Smooth muscle cell (in vitro differentiated cells): ENCODE measurements around the gene NKD1. TPM values are rescaled to one million over a fixed set of nuclear protein-coding genes. Genes with fewer than 3 reads are reported as not detected.

Experiments
- DNase-seq: peaks from one replicate; lab custom pipeline; 2025; ENCODE audit not compliant: unreplicated experiment; lab: John Stamatoyannopoulos, UW
- H2AFZ ChIP-seq: fragments of 200-600 bp; sonication (generic); 2 replicates; pipeline ENCODE4 v1.6.0; 2016; ENCODE audit warnings: antibody characterized with exemption, low read depth, mild to moderate bottlenecking
- H3F3A ChIP-seq: fragments of 200-600 bp; sonication (generic); 2 replicates; pipeline ENCODE4 v1.6.0; 2017; ENCODE audit warnings: antibody characterized with exemption, low read depth
- H3K27ac ChIP-seq: fragments of 200-600 bp; sonication (generic); 2 replicates; pipeline ENCODE4 v1.5.1; 2016; ENCODE audit warnings: low read depth, mild to moderate bottlenecking
- H3K27me3 ChIP-seq: fragments of 200-600 bp; sonication (generic); 2 replicates; pipeline ENCODE4 v1.6.1; 2016; ENCODE audit warnings: low read depth, mild to moderate bottlenecking
- H3K36me3 ChIP-seq: fragments of 200-600 bp; sonication (generic); 2 replicates; pipeline ENCODE4 v1.5.1; 2016; ENCODE audit warnings: low read depth
- H3K4me1 ChIP-seq: fragments of 200-600 bp; sonication (generic); 2 replicates; pipeline ENCODE4 v1.5.1; 2016; ENCODE audit warnings: low read depth
- H3K4me2 ChIP-seq: fragments of 200-600 bp; sonication (generic); 2 replicates; pipeline ENCODE4 v1.6.0; 2016; ENCODE audit warnings: mild to moderate bottlenecking
- H3K4me3 ChIP-seq: fragments of 200-600 bp; sonication (generic); 2 replicates; pipeline ENCODE4 v1.5.1; 2016; ENCODE audit warnings: mild to moderate bottlenecking
- H3K79me2 ChIP-seq: fragments of 200-600 bp; sonication (generic); 2 replicates; pipeline ENCODE4 v1.6.0; 2016; ENCODE audit warnings: low read depth, mild to moderate bottlenecking
- H3K9ac ChIP-seq: fragments of 200-600 bp; sonication (generic); 2 replicates; pipeline ENCODE4 v1.6.0; 2016; ENCODE audit warnings: low read depth
- H3K9me3 ChIP-seq: fragments of 200-600 bp; sonication (generic); replicated peaks from 2 replicates; pipeline ENCODE4 v1.5.1; 2016; ENCODE audit warnings: low read depth
- H4K20me1 ChIP-seq: fragments of 200-600 bp; sonication (generic); 2 replicates; pipeline ENCODE4 v1.6.0; 2016; ENCODE audit warnings: low read depth
- WGBS: methylation state at CpG from one replicate; pipeline ENCODE4 v1.1.7; 2016; ENCODE audit warnings: low lambda C conversion rate; 5-methylcytosine and 5-hydroxymethylcytosine counted together
- polyA plus RNA-seq: library from polyadenylated mRNA; unstranded; fragments of >200 nt; fragmentation: Nextera tagmentation; extraction: Ambion mirVana; gene quantifications from 2 replicates; pipeline ENCODE4 v1.2.1, GENCODE V29; 2016
- total RNA-seq: library from RNA; depleted of rRNA; stranded (reverse); fragments of >200 nt; gene quantifications from 2 replicates; pipeline ENCODE4 v1.2.3, GENCODE V29; 2014
- TF ChIP-seq, protein P1 (sequence below): fragments of 200-600 bp; sonication (generic); IDR thresholded peaks from 2 replicates; pipeline ENCODE4 v1.5.1; 2017; ENCODE audit warnings: borderline replicate concordance, mild to moderate bottlenecking, antibody characterized with exemption; ENCODE audit not compliant: insufficient read depth, poor library complexity, severe bottlenecking

The NKD1 gene
- total and polyA plus RNA-seq, 2 experiments from 2014 or later: 4.5 to 18.8 TPM

DNA sequence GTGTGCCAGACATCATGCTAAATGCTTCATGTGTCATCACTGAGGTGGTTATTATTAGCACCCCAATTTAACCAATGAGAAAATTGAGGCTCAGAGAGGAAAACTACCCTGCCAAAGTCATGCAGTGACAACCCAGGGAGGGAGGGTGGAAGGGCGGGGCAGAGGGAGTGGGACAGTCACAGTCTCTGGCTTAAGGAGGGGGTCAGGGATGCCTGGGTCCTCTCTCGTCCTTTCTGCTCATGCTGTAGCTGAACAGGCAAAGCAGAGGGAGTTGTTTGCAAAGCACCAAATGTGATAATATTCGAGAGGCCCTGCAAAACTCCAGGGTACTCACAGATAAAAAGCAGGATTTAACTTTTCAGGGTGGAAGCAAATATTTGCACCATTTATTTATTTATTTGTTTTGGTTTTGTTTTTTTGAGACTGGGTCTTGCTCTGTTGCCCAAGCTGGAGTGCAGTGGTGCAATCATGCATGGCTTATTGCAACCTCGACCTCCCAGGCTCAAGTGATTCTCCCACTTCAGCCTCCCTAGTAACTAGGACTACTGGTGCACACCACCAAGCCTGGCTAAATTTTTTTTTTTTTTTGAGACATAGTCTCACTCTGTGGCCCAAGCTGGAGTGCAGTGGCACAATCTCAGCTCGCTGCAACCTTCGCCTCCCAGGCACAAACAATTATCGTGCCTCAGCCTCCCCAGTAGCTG is 47.9 kb upstream of the NKD1 start:
- Histone ChIP-seq H3K36me3 (no peaks in the 10 kb centered on the region), H3K9me3 (no peaks in the 10 kb centered on the region), H3K27me3 (no peaks in the 10 kb centered on the region), H2AFZ (no peak overlapping the region), H3K9ac (no peak overlapping the region), H3K4me2 (no peak overlapping the region), H3K79me2 (no peaks in the 10 kb centered on the region), H3K27ac (no peak overlapping the region), H3K4me3 (no peak overlapping the region), H4K20me1 (no peaks in the 10 kb centered on the region), H3F3A (no peaks in the 10 kb centered on the region), H3K4me1 (peaks cover 2% of the 10 kb centered on the region)
- WGBS: 95% methylated on average over 7 of the region's 7 CpGs
- TF ChIP-seq, protein P1, sequence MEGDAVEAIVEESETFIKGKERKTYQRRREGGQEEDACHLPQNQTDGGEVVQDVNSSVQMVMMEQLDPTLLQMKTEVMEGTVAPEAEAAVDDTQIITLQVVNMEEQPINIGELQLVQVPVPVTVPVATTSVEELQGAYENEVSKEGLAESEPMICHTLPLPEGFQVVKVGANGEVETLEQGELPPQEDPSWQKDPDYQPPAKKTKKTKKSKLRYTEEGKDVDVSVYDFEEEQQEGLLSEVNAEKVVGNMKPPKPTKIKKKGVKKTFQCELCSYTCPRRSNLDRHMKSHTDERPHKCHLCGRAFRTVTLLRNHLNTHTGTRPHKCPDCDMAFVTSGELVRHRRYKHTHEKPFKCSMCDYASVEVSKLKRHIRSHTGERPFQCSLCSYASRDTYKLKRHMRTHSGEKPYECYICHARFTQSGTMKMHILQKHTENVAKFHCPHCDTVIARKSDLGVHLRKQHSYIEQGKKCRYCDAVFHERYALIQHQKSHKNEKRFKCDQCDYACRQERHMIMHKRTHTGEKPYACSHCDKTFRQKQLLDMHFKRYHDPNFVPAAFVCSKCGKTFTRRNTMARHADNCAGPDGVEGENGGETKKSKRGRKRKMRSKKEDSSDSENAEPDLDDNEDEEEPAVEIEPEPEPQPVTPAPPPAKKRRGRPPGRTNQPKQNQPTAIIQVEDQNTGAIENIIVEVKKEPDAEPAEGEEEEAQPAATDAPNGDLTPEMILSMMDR: no peak
- no peak for DNase-seq

DNA sequence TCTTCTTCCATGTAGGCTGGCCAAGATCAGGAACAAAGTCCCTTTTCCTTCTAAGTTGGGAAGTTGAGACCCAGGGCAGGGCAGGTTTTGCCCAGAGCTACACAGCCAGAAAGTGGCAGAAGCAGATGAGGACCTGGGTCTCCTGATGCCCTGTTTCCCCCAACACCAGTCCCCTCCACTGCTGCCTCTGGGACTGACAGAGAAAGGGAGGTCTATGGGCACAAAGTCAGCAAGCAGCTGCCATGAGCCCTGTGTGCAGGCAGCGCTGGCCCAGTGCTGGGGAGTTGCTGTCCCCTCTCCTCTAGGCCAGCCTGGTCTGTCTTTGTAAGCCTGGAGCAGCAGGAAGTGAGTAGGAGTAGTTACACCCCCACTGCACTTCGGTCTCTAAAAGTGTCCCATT is 46.9 kb upstream of the NKD1 start:
- WGBS: 60% methylated on average over 2 of the region's 2 CpGs
- no peaks in the 10 kb centered on the region for H3F3A ChIP-seq
- H4K20me1 ChIP-seq: no peaks in the 10 kb centered on the region
- no peak overlapping the region for H2AFZ ChIP-seq
- no peak overlapping the region for H3K4me3 ChIP-seq
- H3K9me3 ChIP-seq: no peaks in the 10 kb centered on the region
- no peak for DNase-seq
- TF ChIP-seq, protein P1: no peak
- H3K4me1 ChIP-seq: peaks cover 10% of the 10 kb centered on the region
- no peaks in the 10 kb centered on the region for H3K36me3 ChIP-seq
- H3K79me2 ChIP-seq: no peaks in the 10 kb centered on the region
- H3K4me2 ChIP-seq: no peak overlapping the region
- no peak overlapping the region for H3K27ac ChIP-seq
- H3K9ac ChIP-seq: no peak overlapping the region
- H3K27me3 ChIP-seq: no peaks in the 10 kb centered on the region

DNA sequence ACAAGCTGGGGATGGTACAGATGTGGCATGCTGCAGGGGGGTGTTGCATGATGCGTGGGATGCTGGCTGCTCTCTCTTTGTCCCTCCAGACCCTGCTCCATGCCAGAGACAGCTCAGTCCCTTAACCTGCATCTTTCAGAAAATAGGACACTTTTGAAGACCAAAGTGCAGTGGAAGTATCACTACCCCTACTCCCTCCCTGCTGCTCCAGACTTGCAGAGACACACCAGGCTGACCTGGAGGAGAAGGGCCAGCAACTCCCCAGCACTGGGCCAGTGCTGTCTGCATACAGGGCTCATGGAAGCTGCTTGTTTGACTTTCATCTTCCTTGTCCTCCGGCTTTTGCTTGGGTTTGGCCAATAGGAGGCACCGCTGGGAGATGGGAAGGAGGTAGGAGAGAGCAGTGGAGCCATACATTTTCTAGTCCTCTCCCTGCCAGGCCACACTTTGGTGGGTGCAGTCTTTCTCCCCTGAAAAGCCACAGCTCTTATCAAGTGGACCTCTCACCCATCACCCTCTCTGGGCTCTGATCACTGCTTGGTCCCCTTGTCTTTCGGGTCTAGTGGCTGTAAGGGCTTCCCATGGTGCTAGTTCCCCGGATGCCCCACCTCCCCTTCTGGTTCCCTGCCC is 46.1 kb upstream of the NKD1 start:
- no peak overlapping the region for H2AFZ ChIP-seq
- H4K20me1 ChIP-seq: no peaks in the 10 kb centered on the region
- no peak for DNase-seq
- H3K4me3 ChIP-seq: no peak overlapping the region
- H3K79me2 ChIP-seq: no peaks in the 10 kb centered on the region
- 98% methylated on average over 5 of the region's 5 CpGs for WGBS
- peaks cover 10% of the 10 kb centered on the region for H3K4me1 ChIP-seq
- no peak overlapping the region for H3K27ac ChIP-seq
- H3K9me3 ChIP-seq: no peaks in the 10 kb centered on the region
- H3K36me3 ChIP-seq: no peaks in the 10 kb centered on the region
- no peak overlapping the region for H3K4me2 ChIP-seq
- TF ChIP-seq, protein P1: no peak
- H3K27me3 ChIP-seq: no peaks in the 10 kb centered on the region
- no peaks in the 10 kb centered on the region for H3F3A ChIP-seq
- no peak overlapping the region for H3K9ac ChIP-seq
